Colonic mucosa (tissue), 4 donors: ENCODE measurements around the gene LHFPL3. TPM values are rescaled to one million over a fixed set of nuclear protein-coding genes. Genes with fewer than 3 reads are reported as not detected.
A peak's percentile ranks its signal among the peaks of the same experiment; 100 is the strongest.

Source experiments
- DNase-seq: peaks from one replicate; pipeline ENCODE4 v3.0.0-alpha.2; 2020
- H3K27ac ChIP-seq: fragments of 200-600 bp; one replicate; pipeline ENCODE4 v1.8.0; 2021
- H3K27me3 ChIP-seq: fragments of 200-600 bp; one replicate; pipeline ENCODE4 v1.8.0; 2021
- H3K36me3 ChIP-seq: fragments of 200-600 bp; one replicate; pipeline ENCODE4 v1.8.0; 2021
- H3K4me1 ChIP-seq: fragments of 200-600 bp; one replicate; pipeline ENCODE4 v1.8.0; 2021; ENCODE audit warnings: mild to moderate bottlenecking
- H3K4me3 ChIP-seq: fragments of 200-600 bp; one replicate; pipeline ENCODE4 v1.8.0; 2021
- H3K9ac ChIP-seq, 2 donors: one replicate each; pipeline ENCODE4 v1.7.0; 2013; ENCODE audit warnings: control low read depth in 2 of 2, low read depth in 2 of 2, low read length in 2 of 2
- H3K9me3 ChIP-seq: fragments of 200-600 bp; one replicate; pipeline ENCODE4 v1.8.0; 2021
- intact Hi-C: fragments of 100-400 bp; cut with DNase I; formaldehyde crosslinking; loops from one replicate; pipeline ENCODE4 v1.14.1; 2022
- total RNA-seq, 2 donors: library from RNA; stranded (reverse); fragmentation: NEBNext Ultra II Directional in 1 of 2; extraction: Animal tissue kit (Norgen Biotek cat#: 25700) in 1 of 2; gene quantifications; one replicate each; pipeline ENCODE4 v1.2.1, GENCODE V29; 2021
- TF ChIP-seq, protein P1 (sequence below): fragments of 200-600 bp; IDR thresholded peaks from one replicate; pipeline ENCODE4 v1.8.0; 2022; ENCODE audit warnings: antibody characterized with exemption, mild to moderate bottlenecking
- donor health status: healthy.
- donor health status: DM: no; HTN: no; CAD: no.
- donor health status: DM: no; HTN: no; CAD: no.

Gene LHFPL3
- total RNA-seq, 2 donors from 2014 or later = 0.12 to 0.27 TPM

DNA sequence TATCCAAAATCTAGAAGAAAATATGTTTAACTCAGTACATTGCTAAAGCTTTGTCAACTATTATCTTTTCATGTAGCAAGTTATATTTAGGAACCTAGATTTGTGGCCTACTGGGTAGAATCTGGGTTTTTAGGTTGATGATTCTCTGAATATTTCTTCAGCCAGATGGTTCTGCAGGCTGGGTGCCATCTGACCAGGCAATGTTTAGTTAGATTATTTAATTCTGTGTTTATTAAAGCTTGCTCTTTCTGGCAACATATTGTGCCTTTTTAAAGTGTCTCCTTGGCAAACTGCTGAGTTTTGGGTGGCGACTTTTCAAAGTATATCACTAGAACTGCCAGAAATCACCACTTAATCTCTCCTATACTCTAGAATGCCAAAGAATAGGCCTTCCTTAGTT lies 114.1 kb downstream of the LHFPL3 start:
- DNase-seq = no peak
- intact Hi-C loops = no loop called here
- no peaks in the 10 kb centered on the region for H3K27me3 ChIP-seq
- no peak overlapping the region for H3K27ac ChIP-seq
- H3K9me3 ChIP-seq = no peaks in the 10 kb centered on the region
- H3K36me3 ChIP-seq = no peaks in the 10 kb centered on the region
- H3K9ac ChIP-seq = no peak overlapping the region
- H3K4me3 ChIP-seq = no peak overlapping the region
- H3K4me1 ChIP-seq = no peaks in the 10 kb centered on the region
- TF ChIP-seq, protein P1, sequence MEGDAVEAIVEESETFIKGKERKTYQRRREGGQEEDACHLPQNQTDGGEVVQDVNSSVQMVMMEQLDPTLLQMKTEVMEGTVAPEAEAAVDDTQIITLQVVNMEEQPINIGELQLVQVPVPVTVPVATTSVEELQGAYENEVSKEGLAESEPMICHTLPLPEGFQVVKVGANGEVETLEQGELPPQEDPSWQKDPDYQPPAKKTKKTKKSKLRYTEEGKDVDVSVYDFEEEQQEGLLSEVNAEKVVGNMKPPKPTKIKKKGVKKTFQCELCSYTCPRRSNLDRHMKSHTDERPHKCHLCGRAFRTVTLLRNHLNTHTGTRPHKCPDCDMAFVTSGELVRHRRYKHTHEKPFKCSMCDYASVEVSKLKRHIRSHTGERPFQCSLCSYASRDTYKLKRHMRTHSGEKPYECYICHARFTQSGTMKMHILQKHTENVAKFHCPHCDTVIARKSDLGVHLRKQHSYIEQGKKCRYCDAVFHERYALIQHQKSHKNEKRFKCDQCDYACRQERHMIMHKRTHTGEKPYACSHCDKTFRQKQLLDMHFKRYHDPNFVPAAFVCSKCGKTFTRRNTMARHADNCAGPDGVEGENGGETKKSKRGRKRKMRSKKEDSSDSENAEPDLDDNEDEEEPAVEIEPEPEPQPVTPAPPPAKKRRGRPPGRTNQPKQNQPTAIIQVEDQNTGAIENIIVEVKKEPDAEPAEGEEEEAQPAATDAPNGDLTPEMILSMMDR = no peak

DNA sequence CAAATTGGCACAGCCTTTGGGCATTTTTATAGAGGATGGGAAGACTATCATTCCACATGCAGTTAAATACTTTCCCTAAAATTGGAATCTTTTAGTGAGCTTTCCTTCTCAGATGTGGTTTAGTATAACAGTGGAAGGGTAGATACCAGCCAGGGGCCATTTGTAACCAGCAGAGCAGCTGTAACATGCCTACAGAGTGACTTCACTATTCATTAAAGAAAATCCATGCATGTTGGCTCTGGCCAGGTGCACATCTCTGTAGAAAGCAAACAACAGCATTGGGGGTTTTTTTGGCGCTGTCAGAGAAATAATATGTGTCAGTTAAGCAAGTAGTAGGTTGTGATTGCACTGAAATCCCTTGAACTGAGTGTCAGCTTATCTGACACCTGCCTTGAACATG lies 115.6 kb downstream of the LHFPL3 start:
- no peaks in the 10 kb centered on the region for H3K27me3 ChIP-seq
- H3K36me3 ChIP-seq = no peaks in the 10 kb centered on the region
- H3K9ac ChIP-seq = no peak overlapping the region
- TF ChIP-seq, protein P1 = no peak
- H3K27ac ChIP-seq = no peak overlapping the region
- DNase-seq = no peak
- intact Hi-C loops = no loop called here
- no peak overlapping the region for H3K4me3 ChIP-seq
- no peaks in the 10 kb centered on the region for H3K9me3 ChIP-seq
- H3K4me1 ChIP-seq = no peaks in the 10 kb centered on the region

DNA sequence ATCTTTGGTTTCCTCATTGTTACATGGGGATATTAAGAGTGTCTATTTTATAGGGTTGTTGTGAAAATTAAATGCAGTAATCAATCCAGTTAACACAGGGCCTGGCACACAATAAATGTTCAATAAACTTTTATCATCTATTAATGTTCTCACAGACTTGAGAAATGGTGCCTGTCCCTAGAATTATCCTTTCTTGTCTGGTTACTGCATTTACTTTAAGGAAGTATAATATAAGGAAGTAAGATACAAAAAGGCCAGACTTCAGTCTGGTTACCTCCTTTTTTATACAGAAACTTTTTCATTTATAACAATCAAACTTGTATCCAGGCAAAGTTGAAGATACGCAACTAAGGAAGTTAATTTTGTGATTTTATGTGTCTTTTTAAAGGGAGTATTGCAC lies 117.0 kb downstream of the LHFPL3 start:
- TF ChIP-seq, protein P1 = no peak
- H3K27me3 ChIP-seq = no peaks in the 10 kb centered on the region
- peak overlapping the region; percentile 30 for H3K27ac ChIP-seq
- no peak for DNase-seq
- H3K9me3 ChIP-seq = no peaks in the 10 kb centered on the region
- intact Hi-C loops = no loop called here
- no peak overlapping the region for H3K4me3 ChIP-seq
- no peak overlapping the region for H3K9ac ChIP-seq
- no peaks in the 10 kb centered on the region for H3K4me1 ChIP-seq
- no peaks in the 10 kb centered on the region for H3K36me3 ChIP-seq

DNA sequence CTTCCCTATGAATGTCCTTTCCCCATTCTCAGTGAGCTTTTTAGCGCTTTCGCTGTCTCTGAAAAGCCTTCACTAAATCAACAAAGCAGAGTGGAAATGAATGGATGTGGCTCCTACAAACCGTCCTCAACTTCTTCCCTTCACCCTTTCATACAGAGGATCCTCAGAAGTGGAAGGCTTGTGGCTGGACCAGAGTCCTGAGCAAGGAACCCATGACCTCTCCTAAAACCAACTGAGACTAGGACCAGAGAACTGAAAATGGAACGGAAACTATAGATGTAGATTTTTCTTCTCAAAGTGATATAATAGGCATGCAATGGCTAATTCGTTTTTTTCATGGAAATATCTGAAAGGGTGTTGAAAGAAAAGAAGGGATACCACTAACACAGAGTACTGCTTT lies 122.5 kb downstream of the LHFPL3 start:
- TF ChIP-seq, protein P1 = no peak
- no peaks in the 10 kb centered on the region for H3K4me1 ChIP-seq
- intact Hi-C loops = no loop called here
- no peak overlapping the region for H3K9ac ChIP-seq
- no peaks in the 10 kb centered on the region for H3K36me3 ChIP-seq
- H3K27me3 ChIP-seq = no peaks in the 10 kb centered on the region
- no peaks in the 10 kb centered on the region for H3K9me3 ChIP-seq
- no peak overlapping the region for H3K4me3 ChIP-seq
- no peak for DNase-seq
- no peak overlapping the region for H3K27ac ChIP-seq

DNA sequence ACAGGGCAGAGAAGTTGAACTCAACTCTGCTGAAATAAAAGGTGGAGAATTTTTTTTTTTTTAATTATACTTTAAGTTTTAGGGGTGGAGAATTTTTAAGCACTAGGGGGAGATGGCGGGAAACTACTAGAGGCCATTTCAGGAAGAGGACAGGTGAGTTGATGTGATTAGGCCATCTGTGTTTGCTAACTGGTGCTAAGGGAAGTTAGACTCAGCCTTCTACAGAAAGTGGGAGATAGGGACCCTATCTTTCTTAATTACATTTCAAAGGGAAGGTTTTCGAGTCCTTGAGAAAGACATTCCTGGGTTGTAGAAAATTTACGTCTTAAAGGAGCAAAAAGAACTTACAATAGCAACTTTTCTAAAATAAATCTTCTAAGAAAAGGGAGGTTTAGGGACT lies 124.8 kb downstream of the LHFPL3 start:
- Histone ChIP-seq H3K27me3 (no peaks in the 10 kb centered on the region), H3K27ac (no peak overlapping the region), H3K9ac (no peak overlapping the region), H3K9me3 (no peaks in the 10 kb centered on the region), H3K36me3 (no peaks in the 10 kb centered on the region), H3K4me3 (no peak overlapping the region), H3K4me1 (no peaks in the 10 kb centered on the region)
- TF ChIP-seq, protein P1 = no peak
- no peak for DNase-seq
- intact Hi-C loops = no loop called here

DNA sequence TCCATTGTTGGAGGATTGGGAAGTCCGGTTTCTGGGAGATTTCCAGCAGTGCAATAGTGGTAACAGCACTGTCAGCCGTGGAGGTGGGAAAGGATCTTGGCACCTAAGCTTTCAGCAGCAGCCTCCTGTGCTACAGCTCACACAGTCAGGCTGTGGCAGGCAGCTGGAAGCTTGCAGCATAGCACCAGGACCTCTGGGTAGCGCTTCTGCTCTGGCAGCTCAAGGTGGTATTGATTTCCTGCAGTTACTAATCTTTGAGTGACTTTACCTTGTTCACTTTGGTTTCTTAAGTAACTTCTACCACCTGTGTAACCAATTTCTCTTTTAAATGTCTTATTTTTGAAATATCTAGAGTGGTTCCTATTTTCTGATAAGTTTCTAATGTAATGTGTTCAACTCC lies 130.5 kb downstream of the LHFPL3 start:
- H3K27me3 ChIP-seq = no peaks in the 10 kb centered on the region
- H3K4me3 ChIP-seq = no peak overlapping the region
- intact Hi-C loops = no loop called here
- no peaks in the 10 kb centered on the region for H3K4me1 ChIP-seq
- DNase-seq = no peak
- H3K27ac ChIP-seq = no peak overlapping the region
- H3K9ac ChIP-seq = no peak overlapping the region
- H3K9me3 ChIP-seq = no peaks in the 10 kb centered on the region
- TF ChIP-seq, protein P1 = no peak
- no peaks in the 10 kb centered on the region for H3K36me3 ChIP-seq
